Fibroblast of pulmonary artery (primary cell): ENCODE measurements around the gene EMC9.
"Not testable (repeated sequence)": the region's sequence is repeated elsewhere in the genome, so short reads cannot be mapped to it uniquely, and the experiment has no call there.

Source experiments
- DNase-seq: peaks from one replicate; pipeline ENCODE4 v3.0.0-alpha.2; 2010; ENCODE audit warnings: low read depth
- H3K4me3 ChIP-seq: replicated peaks from 2 replicates; pipeline ENCODE4 v1.5.1; 2011; ENCODE audit warnings: low read depth, mild to moderate bottlenecking, control low read depth, low read length, moderate library complexity
- TF ChIP-seq, protein P1 (sequence below): IDR thresholded peaks from 2 replicates; pipeline ENCODE4 v1.5.1; 2011; ENCODE audit warnings: mild to moderate bottlenecking, control low read depth, low read length, inconsistent platforms; ENCODE audit errors: missing control alignments

Gene EMC9

DNA sequence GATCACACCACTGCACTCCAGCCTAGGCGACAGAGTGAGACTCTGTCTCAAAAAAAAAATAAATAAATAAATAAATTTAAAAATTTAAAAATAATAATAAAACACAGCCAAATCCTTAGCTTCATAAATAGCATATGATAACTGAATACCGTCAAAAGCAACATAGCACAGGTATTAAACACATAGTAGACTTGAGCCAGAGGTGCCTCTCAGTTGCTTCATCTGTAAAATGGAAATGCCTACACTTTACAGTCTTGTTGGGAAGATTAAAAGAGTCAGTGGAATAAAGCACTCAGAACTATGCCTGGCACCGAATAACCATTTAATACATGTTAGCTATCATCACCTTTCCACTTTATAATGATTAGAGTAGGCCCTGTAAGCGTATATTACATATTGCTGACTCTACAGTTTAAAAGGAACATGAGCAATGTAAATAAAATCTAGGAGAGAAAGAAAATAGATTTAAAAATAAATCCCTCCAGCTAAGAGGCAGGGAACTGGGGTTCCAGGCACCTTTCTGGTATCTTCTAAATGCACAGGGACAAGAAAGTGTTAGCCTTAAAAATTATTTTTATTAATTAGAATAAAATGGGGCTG lies 34.6 kb downstream of the EMC9 start:
- no peak overlapping the region for H3K4me3 ChIP-seq
- TF ChIP-seq, protein P1, sequence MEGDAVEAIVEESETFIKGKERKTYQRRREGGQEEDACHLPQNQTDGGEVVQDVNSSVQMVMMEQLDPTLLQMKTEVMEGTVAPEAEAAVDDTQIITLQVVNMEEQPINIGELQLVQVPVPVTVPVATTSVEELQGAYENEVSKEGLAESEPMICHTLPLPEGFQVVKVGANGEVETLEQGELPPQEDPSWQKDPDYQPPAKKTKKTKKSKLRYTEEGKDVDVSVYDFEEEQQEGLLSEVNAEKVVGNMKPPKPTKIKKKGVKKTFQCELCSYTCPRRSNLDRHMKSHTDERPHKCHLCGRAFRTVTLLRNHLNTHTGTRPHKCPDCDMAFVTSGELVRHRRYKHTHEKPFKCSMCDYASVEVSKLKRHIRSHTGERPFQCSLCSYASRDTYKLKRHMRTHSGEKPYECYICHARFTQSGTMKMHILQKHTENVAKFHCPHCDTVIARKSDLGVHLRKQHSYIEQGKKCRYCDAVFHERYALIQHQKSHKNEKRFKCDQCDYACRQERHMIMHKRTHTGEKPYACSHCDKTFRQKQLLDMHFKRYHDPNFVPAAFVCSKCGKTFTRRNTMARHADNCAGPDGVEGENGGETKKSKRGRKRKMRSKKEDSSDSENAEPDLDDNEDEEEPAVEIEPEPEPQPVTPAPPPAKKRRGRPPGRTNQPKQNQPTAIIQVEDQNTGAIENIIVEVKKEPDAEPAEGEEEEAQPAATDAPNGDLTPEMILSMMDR: no peak
- DNase-seq: no peak

GRCh38 chr14:24105609-24106239 lies 35.7 kb downstream of the EMC9 start:
- H3K4me3 ChIP-seq, DNase-seq: not testable (repeated sequence)

- no peak overlapping the region for H3K4me3 ChIP-seq
- DNase-seq: no peak
- TF ChIP-seq, protein P1: no peak
These were observed 37.9 kb downstream of the EMC9 start for GRCh38 chr14:24103451-24103850.

GRCh38 chr14:24102357-24103048 lies 38.9 kb downstream of the EMC9 start:
- no peak overlapping the region for H3K4me3 ChIP-seq
- no peak for DNase-seq
- TF ChIP-seq, protein P1: no peak

- DNase-seq: no peak
- no peak overlapping the region for H3K4me3 ChIP-seq
- TF ChIP-seq, protein P1: no peak
These were observed 40.4 kb downstream of the EMC9 start for GRCh38 chr14:24100982-24101494.

GRCh38 chr14:24100197-24100981 lies 41.0 kb downstream of the EMC9 start:
- no peak for DNase-seq
- H3K4me3 ChIP-seq: no peak overlapping the region
- TF ChIP-seq, protein P1: no peak
